Skeletal muscle satellite cell (primary cell): ENCODE results near the gene XYLB.
"Not testable (repeated sequence)": the region's sequence is repeated elsewhere in the genome, so short reads cannot be mapped to it uniquely, and the experiment has no call there.

Experiments
- H3K27me3 ChIP-seq: 2 replicates; pipeline ENCODE4 v1.7.0; 2013; ENCODE audit warnings: low read length; ENCODE audit not compliant: control insufficient read depth, insufficient read depth
- H3K36me3 ChIP-seq: 2 replicates; pipeline ENCODE4 v1.7.0; 2013; ENCODE audit warnings: mild to moderate bottlenecking, control low read depth, low read length; ENCODE audit not compliant: insufficient read depth
- H3K4me1 ChIP-seq: 2 replicates; pipeline ENCODE4 v1.7.0; 2013; ENCODE audit warnings: low read length; ENCODE audit not compliant: control insufficient read depth, insufficient read depth
- H3K4me2 ChIP-seq: 2 replicates; pipeline ENCODE4 v1.7.0; 2013; ENCODE audit warnings: mild to moderate bottlenecking, low read length
- H3K4me3 ChIP-seq: 2 replicates; pipeline ENCODE4 v1.7.0; 2013; ENCODE audit warnings: low read length
- H3K9ac ChIP-seq: 2 replicates; pipeline ENCODE4 v1.7.0; 2013; ENCODE audit warnings: mild to moderate bottlenecking, low read depth, low read length, moderate library complexity
- H3K9me3 ChIP-seq: replicated peaks from 2 replicates; pipeline ENCODE4 v1.7.0; 2013; ENCODE audit warnings: mild to moderate bottlenecking, control low read depth, low read length

The XYLB gene

DNA sequence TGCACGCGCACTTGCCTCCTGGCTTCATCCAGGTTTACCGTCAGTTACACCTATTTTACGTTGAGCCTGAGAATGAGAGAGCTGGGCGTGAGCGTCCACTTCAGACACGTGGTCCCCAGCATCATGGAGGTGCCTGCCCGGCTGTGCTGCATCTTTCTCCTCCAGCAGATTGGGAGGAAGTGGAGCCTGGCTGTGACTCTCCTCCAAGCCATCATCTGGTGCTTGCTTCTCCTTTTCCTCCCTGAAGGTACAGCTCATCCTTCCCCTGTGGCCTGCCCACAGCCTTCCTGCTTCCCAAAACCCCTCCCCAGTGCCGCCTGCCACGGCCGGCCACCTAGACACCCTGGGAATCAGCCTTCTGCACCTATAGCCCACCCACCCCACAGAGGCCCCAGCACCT, 32.9 kb upstream of the XYLB start:
- Histone ChIP-seq H3K36me3 (no peaks in the 10 kb centered on the region), H3K4me2 (no peak overlapping the region), H3K4me1 (no peaks in the 10 kb centered on the region), H3K27me3 (peaks cover 3% of the 10 kb centered on the region), H3K9me3 (no peaks in the 10 kb centered on the region), H3K9ac (no peak overlapping the region), H3K4me3 (no peak overlapping the region)

- H3K4me1 ChIP-seq = no peaks in the 10 kb centered on the region
Observed at GRCh38 chr3:38314112-38314763, 32.3 kb upstream of the XYLB start.

GRCh38 chr3:38314764-38315487, 31.7 kb upstream of the XYLB start:
- Histone ChIP-seq H3K4me1 (no peaks in the 10 kb centered on the region), H3K4me3 (no peak overlapping the region), H3K4me2 (no peak overlapping the region), H3K9me3 (no peaks in the 10 kb centered on the region), H3K36me3 (no peaks in the 10 kb centered on the region), H3K27me3 (no peaks in the 10 kb centered on the region), H3K9ac (no peak overlapping the region)

More at GRCh38 chr3:38314112-38314763, 32.3 kb upstream of the XYLB start:
- Histone ChIP-seq H3K36me3 (no peaks in the 10 kb centered on the region), H3K9me3 (no peaks in the 10 kb centered on the region), H3K4me2 (no peak overlapping the region), H3K9ac (no peak overlapping the region), H3K4me3 (no peak overlapping the region), H3K27me3 (peaks cover 3% of the 10 kb centered on the region)

GRCh38 chr3:38315488-38316230, 30.9 kb upstream of the XYLB start:
- no peaks in the 10 kb centered on the region for H3K36me3 ChIP-seq
- no peaks in the 10 kb centered on the region for H3K27me3 ChIP-seq
- H3K9me3 ChIP-seq = no peaks in the 10 kb centered on the region
- H3K4me1 ChIP-seq = no peaks in the 10 kb centered on the region
- no peak overlapping the region for H3K4me3 ChIP-seq
- H3K4me2 ChIP-seq = no peak overlapping the region
- H3K9ac ChIP-seq = no peak overlapping the region

DNA sequence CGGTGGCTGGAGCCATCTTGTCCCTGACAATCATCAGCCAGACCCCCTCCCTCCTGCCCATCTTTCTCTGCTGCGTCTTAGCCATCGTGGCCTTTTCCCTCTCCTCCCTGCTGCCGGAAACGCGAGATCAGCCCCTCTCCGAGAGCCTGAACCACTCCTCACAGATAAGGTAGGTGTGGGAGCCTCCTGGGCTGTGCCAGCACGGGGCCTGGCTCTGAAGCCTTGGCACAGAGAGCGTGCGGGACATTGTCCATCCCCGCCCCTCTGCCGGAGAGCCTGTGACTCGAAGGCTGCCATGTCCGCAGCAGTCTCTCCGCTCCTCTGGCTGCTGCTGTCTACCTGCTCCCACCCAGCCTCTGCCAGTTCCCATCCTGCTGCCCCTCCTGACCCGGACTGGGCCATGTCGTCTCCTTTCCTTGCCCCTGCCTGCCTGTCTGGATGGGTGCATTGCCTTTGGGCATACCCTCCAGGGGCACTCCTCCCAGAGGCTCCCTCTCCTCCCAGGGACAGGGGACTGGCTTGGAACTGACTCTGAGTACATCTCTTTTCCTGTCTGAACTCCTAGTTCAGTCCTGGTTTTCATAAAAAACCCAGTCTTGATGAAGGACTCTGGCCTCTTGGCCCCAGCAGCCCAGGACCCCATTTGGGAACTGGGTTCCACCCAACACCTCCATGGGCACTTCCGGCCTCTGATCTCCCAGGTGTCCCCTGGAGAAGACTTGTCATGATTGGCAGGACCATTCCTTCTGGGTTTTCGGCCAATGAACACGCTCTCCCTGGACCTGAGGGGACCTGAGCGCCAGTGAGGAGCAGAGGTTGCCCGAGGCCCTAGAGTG, 30.0 kb upstream of the XYLB start:
- H3K4me1 ChIP-seq = no peaks in the 10 kb centered on the region
- no peak overlapping the region for H3K4me3 ChIP-seq
- no peak overlapping the region for H3K4me2 ChIP-seq
- no peaks in the 10 kb centered on the region for H3K36me3 ChIP-seq
- no peaks in the 10 kb centered on the region for H3K9me3 ChIP-seq
- no peak overlapping the region for H3K9ac ChIP-seq
- H3K27me3 ChIP-seq = no peaks in the 10 kb centered on the region

GRCh38 chr3:38317192-38317759, 29.3 kb upstream of the XYLB start:
- Histone ChIP-seq H3K27me3 (no peaks in the 10 kb centered on the region), H3K9me3 (no peaks in the 10 kb centered on the region), H3K4me3 (no peak overlapping the region), H3K9ac (no peak overlapping the region), H3K4me2 (no peak overlapping the region), H3K4me1 (no peaks in the 10 kb centered on the region), H3K36me3 (no peaks in the 10 kb centered on the region)

DNA sequence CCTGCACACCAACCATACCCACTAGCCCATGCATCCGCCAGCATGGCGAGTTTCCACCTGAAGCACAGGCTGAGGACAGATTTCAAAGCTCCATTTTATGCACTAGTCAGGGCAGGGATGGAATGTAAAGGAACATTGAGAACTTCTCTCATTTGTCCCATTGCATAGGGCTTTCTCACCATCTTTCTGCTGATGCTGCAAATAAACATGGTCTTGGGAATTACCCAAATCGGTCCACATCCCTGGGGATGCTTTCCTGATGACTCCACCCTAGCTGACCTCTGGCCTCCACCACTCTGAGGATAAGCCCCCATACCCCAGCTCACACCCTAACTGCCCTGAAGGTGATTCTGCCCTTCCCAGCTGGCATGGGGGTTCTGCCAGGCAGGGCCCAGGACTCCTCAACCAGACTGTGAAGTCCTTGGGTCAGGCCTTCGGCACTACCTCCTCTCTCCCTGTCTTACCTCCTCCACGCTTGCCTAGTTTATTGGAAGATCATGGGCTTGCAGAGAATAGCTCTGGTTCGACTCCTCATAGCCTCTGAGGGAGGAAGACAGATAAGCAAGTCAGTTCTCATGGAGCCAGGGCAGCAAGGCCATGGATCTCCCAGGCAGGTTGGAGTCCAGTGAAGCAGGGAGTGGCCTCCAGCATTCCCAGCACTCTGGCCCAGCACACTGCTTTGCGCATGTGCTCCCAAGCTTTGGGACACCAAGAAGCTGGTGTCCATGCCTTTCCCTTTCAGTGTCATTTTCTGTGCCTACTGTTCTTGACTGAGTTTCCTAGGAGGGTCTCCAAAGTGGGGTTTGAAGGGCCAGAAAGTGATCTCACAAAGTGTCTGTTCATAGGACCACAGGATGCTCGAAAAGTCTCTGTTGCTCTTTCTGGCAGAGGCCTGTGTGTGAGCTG, 27.6 kb upstream of the XYLB start:
- H3K9me3 ChIP-seq = no peaks in the 10 kb centered on the region
- no peak overlapping the region for H3K4me2 ChIP-seq
- H3K27me3 ChIP-seq = no peaks in the 10 kb centered on the region
- no peaks in the 10 kb centered on the region for H3K36me3 ChIP-seq
- H3K9ac ChIP-seq = no peak overlapping the region
- no peaks in the 10 kb centered on the region for H3K4me1 ChIP-seq
- H3K4me3 ChIP-seq = no peak overlapping the region

DNA sequence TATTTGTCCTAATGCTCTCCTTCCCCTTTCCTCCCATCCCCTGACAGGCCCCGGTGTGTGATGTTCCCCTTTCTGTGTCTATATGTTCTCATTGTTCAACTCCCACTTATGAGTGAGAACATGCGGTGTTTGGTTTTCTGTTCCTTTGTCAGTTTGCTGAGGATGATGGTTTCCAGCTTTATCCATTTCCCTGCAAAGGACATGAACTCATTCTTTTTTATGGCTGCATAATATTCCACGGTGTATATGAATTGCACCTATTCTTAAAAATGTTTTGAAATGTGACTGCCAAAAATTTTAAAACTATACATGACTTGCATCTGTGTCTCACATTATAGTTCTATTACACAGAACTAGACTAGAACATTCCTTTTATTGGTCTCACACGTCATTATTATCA, 25.9 kb upstream of the XYLB start:
- not testable (repeated sequence) for H3K4me2 ChIP-seq, H3K4me3 ChIP-seq, H3K9ac ChIP-seq, H3K27me3 ChIP-seq, H3K4me1 ChIP-seq, H3K9me3 ChIP-seq, H3K36me3 ChIP-seq

DNA sequence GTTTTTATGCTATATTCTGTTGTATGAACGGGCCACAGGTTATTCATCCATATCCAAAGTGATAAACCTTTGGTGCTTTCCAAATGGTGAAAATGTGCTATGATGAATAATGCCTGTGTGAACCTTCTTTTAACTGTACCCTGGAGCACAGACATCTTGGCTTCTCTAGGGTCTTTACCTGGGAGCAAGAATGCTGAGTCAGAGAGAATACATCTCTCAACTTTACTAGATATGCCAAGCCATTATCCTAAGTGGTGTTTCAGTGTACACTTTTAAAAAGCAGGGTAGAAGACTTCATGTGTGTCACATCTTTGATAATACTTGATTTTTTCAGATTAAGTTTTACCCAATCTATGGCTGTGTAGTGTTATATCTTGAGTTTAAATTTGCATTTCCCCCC, 23.5 kb upstream of the XYLB start:
- Histone ChIP-seq H3K4me2 (no peak overlapping the region), H3K36me3 (no peaks in the 10 kb centered on the region), H3K27me3 (peaks cover 3% of the 10 kb centered on the region), H3K9me3 (peaks cover 6% of the 10 kb centered on the region), H3K9ac (no peak overlapping the region), H3K4me1 (no peaks in the 10 kb centered on the region), H3K4me3 (no peak overlapping the region)

DNA sequence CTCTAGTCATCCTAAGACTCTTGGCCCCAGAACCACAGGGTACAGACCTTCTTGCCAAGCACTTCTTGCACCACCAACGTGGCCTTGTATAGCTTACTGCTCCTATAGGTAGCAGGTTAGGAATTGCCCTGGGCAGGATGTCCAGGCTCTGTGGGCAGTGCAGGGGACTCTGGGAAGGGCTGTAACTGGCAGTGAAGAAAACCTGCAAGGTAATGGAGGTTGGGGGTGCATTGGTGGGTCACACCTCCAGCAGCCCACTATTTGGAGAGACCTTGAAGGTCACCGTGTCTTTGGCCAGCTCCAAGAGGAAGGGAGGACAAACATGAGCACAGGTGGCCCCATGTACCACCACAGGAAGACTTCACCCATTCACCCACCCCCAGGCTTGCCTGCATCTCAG, 21.3 kb upstream of the XYLB start:
- Histone ChIP-seq H3K9me3 (peaks cover 6% of the 10 kb centered on the region), H3K36me3 (no peaks in the 10 kb centered on the region), H3K4me2 (no peak overlapping the region), H3K9ac (no peak overlapping the region), H3K4me3 (no peak overlapping the region), H3K4me1 (no peaks in the 10 kb centered on the region), H3K27me3 (peaks cover 3% of the 10 kb centered on the region)
